ENCODE results near the gene NOTCH1.

Gene NOTCH1

GRCh38 chr9:136513191-136513590, 32.7 kb downstream of the NOTCH1 start:
- no peak for DNase-seq

- no peak for DNase-seq
Observed at GRCh38 chr9:136512651-136513071, 33.2 kb downstream of the NOTCH1 start.

GRCh38 chr9:136511670-136512592, 33.9 kb downstream of the NOTCH1 start:
- no peak for DNase-seq

GRCh38 chr9:136511144-136511669, 34.6 kb downstream of the NOTCH1 start:
- DNase-seq = no peak

DNA sequence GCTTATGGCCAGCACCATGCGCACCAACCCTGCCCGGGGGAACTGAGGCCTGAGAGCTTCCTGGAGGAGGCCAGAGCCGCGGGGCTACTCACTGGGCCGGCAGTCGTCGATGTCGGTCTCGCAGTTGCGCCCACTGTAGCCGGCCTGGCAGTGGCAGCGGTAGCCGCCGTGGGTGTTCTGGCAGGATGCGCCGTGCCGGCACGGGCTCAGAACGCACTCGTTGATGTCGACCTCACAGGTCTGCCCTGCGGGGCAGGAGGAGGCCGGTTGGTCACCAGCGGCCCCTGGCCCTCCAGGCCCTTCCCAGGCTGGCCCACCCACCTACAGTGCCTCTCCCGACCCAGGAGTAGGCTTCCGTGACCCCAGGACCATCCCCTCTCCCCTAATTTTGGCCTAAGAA, 35.3 kb downstream of the NOTCH1 start:
- no peak for DNase-seq

DNA sequence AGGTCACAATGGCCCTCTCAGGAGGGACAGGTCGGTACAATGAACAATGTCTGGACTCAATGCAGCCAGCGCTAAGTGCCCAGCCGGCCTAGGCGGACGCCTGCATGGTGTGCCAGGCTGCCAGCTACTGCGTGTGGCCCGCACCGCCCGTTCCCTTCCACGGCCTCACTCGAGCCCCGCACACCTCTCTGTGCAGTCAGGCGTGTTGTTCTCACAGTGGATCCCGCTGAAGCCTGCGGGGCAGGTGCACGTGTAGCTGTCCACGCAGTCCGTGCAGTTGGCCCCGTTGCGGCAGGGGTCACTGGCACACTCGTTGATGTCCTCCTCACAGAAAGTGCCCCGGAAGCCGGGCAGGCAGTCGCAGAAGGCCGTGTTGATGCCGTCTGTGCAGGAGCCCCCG, 36.3 kb downstream of the NOTCH1 start:
- DNase-seq = no peak

GRCh38 chr9:136508729-136509500, 36.9 kb downstream of the NOTCH1 start:
- DNase-seq = no peak

DNA sequence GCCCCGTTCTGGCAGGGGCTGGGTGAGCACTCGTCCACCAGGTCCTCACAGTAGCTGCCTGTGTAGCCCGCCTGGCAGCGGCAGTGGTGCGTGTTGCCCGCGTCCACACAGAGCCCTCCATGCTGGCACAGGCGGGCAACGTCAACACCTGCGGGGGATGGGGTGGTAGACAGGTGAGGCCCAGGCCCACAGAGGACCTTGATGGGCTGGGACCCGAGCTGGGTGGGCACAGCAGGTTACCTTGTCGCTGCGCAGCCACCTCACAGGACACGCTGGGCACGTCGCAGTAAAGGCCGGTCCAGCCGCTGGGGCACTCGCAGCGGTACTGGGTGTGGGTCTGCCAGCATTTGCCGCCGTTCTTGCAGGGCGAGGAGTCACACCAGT, 37.9 kb downstream of the NOTCH1 start:
- DNase-seq = no peak

GRCh38 chr9:136507221-136507991, 38.4 kb downstream of the NOTCH1 start:
- DNase-seq = no peak

GRCh38 chr9:136506425-136506824, 39.4 kb downstream of the NOTCH1 start:
- no peak for DNase-seq

DNA sequence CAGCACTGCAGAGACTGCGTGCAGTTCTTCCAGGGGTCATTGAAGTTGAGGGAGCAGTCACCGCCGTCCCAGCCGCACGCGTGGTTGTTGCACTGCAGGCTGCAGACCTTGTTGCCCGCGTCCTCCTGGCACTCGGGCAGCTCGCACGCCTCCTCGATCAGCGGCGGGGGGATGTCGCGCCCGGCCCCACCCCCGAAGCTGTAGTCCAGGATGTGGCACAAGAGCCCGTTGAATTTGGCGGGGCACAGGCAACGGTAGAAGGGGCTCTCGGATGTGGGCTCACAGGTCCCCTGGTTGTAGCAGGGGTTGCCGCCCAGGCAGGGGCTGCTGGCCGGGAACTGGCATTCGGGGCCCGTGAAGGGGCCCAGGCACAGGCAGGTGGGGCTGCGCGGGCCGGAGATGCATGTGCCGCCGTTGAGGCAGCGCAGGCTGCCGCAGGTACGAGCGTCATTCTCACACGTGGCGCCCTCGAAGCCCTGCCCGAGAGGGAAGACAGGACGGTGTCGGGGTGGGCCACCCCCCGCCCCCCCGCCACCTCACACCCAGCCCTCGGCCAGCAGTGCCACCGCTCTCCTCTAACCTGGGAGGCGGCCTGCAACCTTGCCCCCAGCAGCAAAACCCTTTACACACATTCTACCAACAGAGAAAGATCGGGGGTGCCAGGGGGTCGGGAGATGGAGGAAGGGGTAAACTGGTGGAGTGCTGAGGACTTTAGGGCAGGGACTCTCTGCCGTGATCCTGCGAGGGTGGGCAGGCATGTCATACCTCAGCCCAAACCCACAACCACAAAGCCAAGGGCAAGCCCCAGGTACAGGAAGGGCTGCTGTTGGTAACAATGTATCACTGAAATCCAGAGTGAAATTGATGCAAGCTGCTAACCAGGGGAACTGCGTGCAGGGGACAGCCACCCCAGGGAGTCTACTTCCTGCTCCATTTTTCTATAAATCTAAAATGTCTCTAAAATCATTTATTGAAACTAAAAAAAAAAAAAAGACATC, 40.1 kb downstream of the NOTCH1 start:
- no peak for DNase-seq

DNA sequence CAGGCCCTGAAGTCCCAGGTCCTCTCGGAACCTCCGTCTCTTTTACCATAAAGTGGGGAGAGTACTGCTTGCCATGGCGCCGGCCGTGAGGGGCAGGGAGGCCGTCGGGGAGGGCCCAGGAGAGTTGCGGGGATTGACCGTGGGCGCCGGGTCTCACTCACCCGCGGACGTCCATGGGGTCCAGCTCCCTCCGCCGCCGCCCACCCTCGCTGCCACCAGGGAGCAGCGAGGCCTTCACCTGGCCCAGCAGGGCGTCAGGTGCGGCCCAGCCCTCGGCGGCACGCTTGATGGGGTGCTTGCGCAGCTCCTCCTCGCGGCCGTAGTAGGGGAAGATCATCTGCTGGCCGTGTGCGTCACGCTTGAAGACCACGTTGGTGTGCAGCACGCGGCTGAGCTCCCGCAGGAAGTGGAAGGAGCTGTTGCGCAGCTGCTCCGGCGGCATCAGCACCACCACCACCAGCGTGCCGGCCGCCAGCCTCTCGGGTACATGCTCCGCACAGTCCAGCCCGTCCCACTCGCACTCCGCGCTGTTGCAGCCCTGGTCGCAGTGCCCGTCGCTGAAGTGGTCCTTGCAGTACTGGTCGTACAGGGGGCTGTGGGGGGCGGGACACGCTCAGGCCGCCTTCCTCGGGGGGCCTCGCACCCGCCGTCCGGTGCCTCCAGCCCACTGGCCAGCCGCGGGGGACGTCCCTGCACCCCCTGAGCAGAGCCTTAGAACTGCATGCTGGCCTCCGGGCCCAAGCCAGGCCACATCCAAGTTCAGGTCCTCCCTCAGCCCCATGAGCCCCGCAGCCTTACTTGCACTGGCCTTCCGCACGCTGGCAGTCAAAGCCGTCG, 41.1 kb downstream of the NOTCH1 start:
- no peak for DNase-seq

GRCh38 chr9:136502940-136503550, 42.8 kb downstream of the NOTCH1 start:
- DNase-seq = no peak

GRCh38 chr9:136502196-136502595, 43.7 kb downstream of the NOTCH1 start:
- no peak for DNase-seq

GRCh38 chr9:136501686-136502085, 44.2 kb downstream of the NOTCH1 start:
- DNase-seq = no peak

DNA sequence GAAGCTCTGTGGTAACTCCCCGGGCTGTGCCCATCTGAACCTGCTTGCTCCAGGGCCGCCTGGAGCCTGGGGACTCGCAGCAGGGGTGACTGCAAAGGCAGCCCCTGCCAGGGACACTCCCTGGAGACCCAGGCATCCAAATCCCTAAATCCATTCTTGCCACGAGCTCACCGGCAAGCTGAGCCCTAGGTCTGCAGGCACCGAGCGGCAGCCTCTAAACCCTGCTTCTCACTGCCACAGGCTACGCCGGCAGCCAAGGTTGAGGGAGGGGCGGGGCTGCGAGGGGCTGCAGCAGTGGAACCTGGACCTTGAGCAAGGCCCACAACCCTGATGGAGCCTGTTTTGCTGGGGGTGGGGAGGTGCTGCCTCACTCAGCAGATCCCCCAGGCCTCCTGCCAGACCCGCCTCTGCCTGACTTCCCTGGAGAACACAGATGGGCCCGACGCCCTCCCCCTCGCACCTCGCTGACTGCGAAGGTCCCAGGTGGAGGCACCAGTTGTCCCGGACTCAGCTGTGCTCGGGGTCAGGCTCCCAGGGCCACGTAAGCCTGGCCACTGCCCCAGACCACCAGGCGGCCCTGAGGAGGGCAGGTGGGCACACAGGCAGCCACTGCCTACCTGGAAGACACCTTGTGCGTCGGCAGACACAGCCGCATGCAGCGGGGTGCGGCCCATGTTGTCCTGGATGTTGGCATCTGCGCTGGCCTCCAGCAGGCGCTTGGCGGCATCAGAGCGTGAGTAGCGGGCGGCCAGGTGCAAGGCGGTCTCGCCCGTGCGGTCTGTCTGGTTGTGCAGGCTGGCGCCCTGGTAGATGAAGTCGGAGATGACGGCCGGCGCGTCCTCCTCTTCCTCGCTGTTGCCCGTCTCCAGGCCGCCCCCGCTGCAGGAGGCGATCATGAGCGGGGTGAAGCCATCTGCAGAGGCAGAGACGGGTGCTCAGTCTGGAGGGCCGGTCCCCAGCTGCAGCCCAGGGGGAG, 45.6 kb downstream of the NOTCH1 start:
- DNase-seq = peak; percentile 65

DNA sequence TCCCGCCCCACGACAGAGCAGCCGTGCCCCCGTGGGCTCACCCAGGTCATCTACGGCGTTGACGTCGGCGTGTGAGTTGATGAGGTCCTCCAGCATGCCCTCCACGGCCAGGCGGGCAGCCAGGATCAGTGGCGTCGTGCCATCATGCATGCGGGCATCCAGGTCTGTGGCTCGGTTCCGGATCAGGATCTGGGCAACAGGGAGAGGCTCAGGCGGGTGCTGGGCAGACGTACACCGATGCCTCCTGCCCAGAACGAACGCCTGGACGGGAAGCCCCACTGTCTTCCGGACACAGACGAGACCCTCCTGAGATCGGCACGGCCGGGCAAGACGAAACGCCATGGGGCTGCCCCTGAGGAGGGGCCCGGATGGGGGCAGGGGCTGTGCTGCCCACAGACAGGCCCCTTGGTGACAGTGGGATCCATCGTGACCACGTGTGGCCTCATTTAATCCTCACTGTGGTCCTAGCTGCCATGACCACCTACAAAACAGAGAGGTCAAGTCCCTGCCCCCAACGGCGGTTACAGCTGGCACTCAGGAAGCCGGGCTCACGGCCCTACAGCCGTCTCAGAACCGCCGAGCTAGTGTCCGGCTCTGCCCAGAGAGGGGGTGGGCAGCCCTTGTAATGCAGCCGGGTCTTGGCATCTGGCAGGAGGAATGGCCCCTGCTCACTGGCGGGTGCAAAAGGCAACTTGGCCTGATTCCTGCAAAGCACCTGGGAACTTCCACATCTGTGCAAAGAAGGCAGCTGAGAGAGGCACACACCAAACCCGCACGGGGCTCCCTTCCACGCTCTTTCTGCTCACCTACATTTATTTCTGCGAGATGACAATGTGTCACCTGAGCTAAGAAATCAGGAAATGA, 46.5 kb downstream of the NOTCH1 start:
- DNase-seq = no peak
